Osteocyte (in vitro differentiated cells): ENCODE data around the gene GPAT2. TPM values are rescaled to one million over a fixed set of nuclear protein-coding genes. Genes with fewer than 3 reads are reported as not detected.
"Not testable (repeated sequence)": the region's sequence is repeated elsewhere in the genome, so short reads cannot be mapped to it uniquely, and the experiment has no call there.

ENCODE experiments used
- DNase-seq: peaks from one replicate; pipeline ENCODE4 v3.0.0; 2021; ENCODE audit warnings: mixed read lengths; ENCODE audit not compliant: unreplicated experiment; ENCODE audit errors: extremely low spot score
- H3K27ac Mint-ChIP-seq: one replicate; pipeline ENCODE4 v1.8.0; 2021; ENCODE audit warnings: mild to moderate bottlenecking, mixed read lengths; ENCODE audit not compliant: unreplicated experiment
- H3K27me3 Mint-ChIP-seq: one replicate; pipeline ENCODE4 v1.8.0; 2021; ENCODE audit warnings: mixed read lengths; ENCODE audit not compliant: unreplicated experiment
- H3K36me3 Mint-ChIP-seq: one replicate; pipeline ENCODE4 v1.8.0; 2021; ENCODE audit warnings: mixed read lengths; ENCODE audit not compliant: unreplicated experiment
- H3K4me1 Mint-ChIP-seq: one replicate; pipeline ENCODE4 v1.8.0; 2021; ENCODE audit warnings: mixed read lengths; ENCODE audit not compliant: unreplicated experiment
- H3K4me3 Mint-ChIP-seq: one replicate; pipeline ENCODE4 v1.8.0; 2021; ENCODE audit warnings: mild to moderate bottlenecking, moderate library complexity, mixed read lengths; ENCODE audit not compliant: unreplicated experiment
- H3K9me3 Mint-ChIP-seq: one replicate; pipeline ENCODE4 v1.8.0; 2021; ENCODE audit warnings: mixed read lengths; ENCODE audit not compliant: unreplicated experiment
- CTCF ChIP-seq: fragments of 200-600 bp; sonication (generic); IDR thresholded peaks from 2 replicates; pipeline ENCODE4 v1.5.0; 2021; ENCODE audit warnings: antibody characterized with exemption, mild to moderate bottlenecking, moderate library complexity
- total RNA-seq: library from RNA; stranded (reverse); gene quantifications from 2 replicates; pipeline ENCODE4 v1.2.1, GENCODE V29; 2021

GPAT2 gene
- total RNA-seq, 1 donor from 2014 or later, result not detected

GRCh38 chr2:96009833-96010232, 24.9 kb downstream of the GPAT2 start:
- Mint-ChIP-seq H3K27ac (peak overlapping the region; percentile 82), H3K27me3 (peaks cover 25% of the 10 kb centered on the region), H3K4me3 (peak overlapping the region; percentile 78)
- not testable (repeated sequence) for H3K36me3 Mint-ChIP-seq, H3K4me1 Mint-ChIP-seq, DNase-seq, H3K9me3 Mint-ChIP-seq

- H3K27me3 Mint-ChIP-seq, result peaks cover 34% of the 10 kb centered on the region
- H3K9me3 Mint-ChIP-seq, H3K4me1 Mint-ChIP-seq, H3K4me3 Mint-ChIP-seq, H3K36me3 Mint-ChIP-seq, DNase-seq, H3K27ac Mint-ChIP-seq: not testable (repeated sequence)
Observed at GRCh38 chr2:96008051-96008450, 26.7 kb downstream of the GPAT2 start.

GRCh38 chr2:96006248-96006647, 28.5 kb downstream of the GPAT2 start:
- not testable (repeated sequence) for DNase-seq, H3K4me3 Mint-ChIP-seq, H3K4me1 Mint-ChIP-seq, H3K36me3 Mint-ChIP-seq, H3K27ac Mint-ChIP-seq, H3K9me3 Mint-ChIP-seq
- H3K27me3 Mint-ChIP-seq, result peaks cover 48% of the 10 kb centered on the region

GRCh38 chr2:95992520-95993272, 42.0 kb downstream of the GPAT2 start:
- H3K9me3 Mint-ChIP-seq, DNase-seq, H3K4me1 Mint-ChIP-seq, H3K36me3 Mint-ChIP-seq: not testable (repeated sequence)
- Mint-ChIP-seq H3K27ac (peak overlapping the region; percentile 90), H3K27me3 (peaks cover 33% of the 10 kb centered on the region), H3K4me3 (peak overlapping the region; percentile 79)
- peak; percentile 79 for TF ChIP-seq CTCF

GRCh38 chr2:95992102-95992501, 42.6 kb downstream of the GPAT2 start:
- not testable (repeated sequence) for H3K4me1 Mint-ChIP-seq, DNase-seq, H3K36me3 Mint-ChIP-seq, H3K9me3 Mint-ChIP-seq
- Mint-ChIP-seq H3K4me3 (peak overlapping the region; percentile 79), H3K27ac (peak overlapping the region; percentile 63), H3K27me3 (peaks cover 29% of the 10 kb centered on the region)
- TF ChIP-seq CTCF, result peak; percentile 8

- not testable (repeated sequence) for H3K36me3 Mint-ChIP-seq, H3K9me3 Mint-ChIP-seq, H3K4me1 Mint-ChIP-seq, DNase-seq
- Mint-ChIP-seq H3K27me3 (peaks cover 24% of the 10 kb centered on the region), H3K27ac (peak within 1 kb of the TSS; percentile 95), H3K4me3 (peak within 1 kb of the TSS; percentile 95)
Observed at GRCh38 chr2:95991351-95992094, 43.2 kb downstream of the GPAT2 start, which contains the start of gene ANKRD36C. Gene ANKRD36C, minus strand, starts transcription at chr2:95991824. Its CDS starts 116 bp downstream, at chr2:95991708.

- not testable (repeated sequence) for H3K9me3 Mint-ChIP-seq, DNase-seq, H3K27ac Mint-ChIP-seq, H3K36me3 Mint-ChIP-seq, H3K4me1 Mint-ChIP-seq
- peaks cover 19% of the 10 kb centered on the region for H3K27me3 Mint-ChIP-seq
- peak overlapping the region; percentile 45 for H3K4me3 Mint-ChIP-seq
Observed at GRCh38 chr2:95990884-95991283, 43.8 kb downstream of the GPAT2 start.

Other genes starting within 250 kb of the GPAT2 start
- gene ANKRD36C, start 43.1 kb downstream of the GPAT2 start, total RNA-seq, result 41.7 and 45.0 TPM in 2 replicates
- gene ADRA2B, start 81.7 kb upstream of the GPAT2 start, total RNA-seq, result not detected in 2 replicates
- not detected in 2 replicates for gene ASTL, start 103.6 kb upstream of the GPAT2 start, total RNA-seq
- gene DUSP2, start 110.5 kb upstream of the GPAT2 start, total RNA-seq, result 0.68 and 0.78 TPM in 2 replicates
- gene STARD7, start 173.9 kb upstream of the GPAT2 start, total RNA-seq, result 80.2 and 94.1 TPM in 2 replicates
- 56.3 and 61.8 TPM in 2 replicates for gene TMEM127, start 231.1 kb upstream of the GPAT2 start, total RNA-seq
- gene CIAO1, start 231.3 kb upstream of the GPAT2 start, total RNA-seq, result 54.6 and 56.3 TPM in 2 replicates